SK-N-MC (cell line): Measurements from ENCODE around the gene SLC25A4.

Experiments used
- EZH2 ChIP-seq: fragments of 200-600 bp; sonication (generic); IDR thresholded peaks from one replicate; pipeline ENCODE4 v1.6.1; 2017; ENCODE audit warnings: antibody characterized with exemption
- FOXP2 ChIP-seq: optimal IDR thresholded peaks from 2 replicates; pipeline ENCODE3; 2011; ENCODE audit warnings: mild to moderate bottlenecking, moderate library complexity; ENCODE audit not compliant: insufficient read depth; ENCODE audit errors: extremely low read length, control extremely low read depth
- POLR2AphosphoS5 ChIP-seq: IDR thresholded peaks from 2 replicates; pipeline ENCODE4 v1.6.1; 2012; ENCODE audit warnings: mild to moderate bottlenecking, low read depth, low read length, borderline replicate concordance

GRCh38 chr4:185099940-185100339, 43.1 kb upstream of the SLC25A4 start:
- TF ChIP-seq POLR2AphosphoS5 (no peak), EZH2 (no peak), FOXP2 (no peak)
